GM12891 (cell line): Measurements from ENCODE around the gene SEPTIN3.

ENCODE experiments used
- PAX5 ChIP-seq: IDR thresholded peaks from 2 replicates; pipeline ENCODE4 v1.6.1; 2011; ENCODE audit warnings: low read length, moderate library complexity, mild to moderate bottlenecking; ENCODE audit not compliant: insufficient read depth, severe bottlenecking
- POLR2A ChIP-seq: IDR thresholded peaks from 2 replicates; pipeline ENCODE4 v1.6.1; 2011; ENCODE audit warnings: low read depth, low read length, control low read depth
- POLR2AphosphoS5 ChIP-seq: IDR thresholded peaks from 2 replicates; pipeline ENCODE4 v1.6.1; 2011; ENCODE audit warnings: low read depth, low read length, control low read depth
- POU2F2 ChIP-seq: IDR thresholded peaks from 2 replicates; pipeline ENCODE4 v1.6.1; 2011; ENCODE audit warnings: low read depth, mild to moderate bottlenecking, control low read depth, low read length, moderate library complexity
- SPI1 ChIP-seq: IDR thresholded peaks from 2 replicates; pipeline ENCODE4 v1.6.1; 2011; ENCODE audit warnings: low read depth, low read length, control low read depth
- TAF1 ChIP-seq: IDR thresholded peaks from 2 replicates; pipeline ENCODE4 v1.6.1; 2011; ENCODE audit warnings: low read depth, low read length, control low read depth

- TF ChIP-seq POLR2A (no peak), POLR2AphosphoS5 (no peak), TAF1 (no peak), SPI1 (no peak), PAX5 (no peak), POU2F2 (no peak)
Measured at GRCh38 chr22:41935015-41935351, 34.3 kb upstream of the SEPTIN3 start.
